GM18499 (cell line): ENCODE data around the gene GPR45.
"Not testable (repeated sequence)": the region's sequence is repeated elsewhere in the genome, so short reads cannot be mapped to it uniquely, and the experiment has no call there.

Experiments
- ATAC-seq: cut with Tn5 transposase; IDR thresholded peaks from one replicate; pipeline ENCODE4 v1.9.1; 2021; ENCODE audit warnings: moderate number of reproducible peaks; ENCODE audit not compliant: insufficient read depth, unreplicated experiment

The GPR45 gene

GRCh38 chr2:105241443-105241842, at the start of gene GPR45:
Gene GPR45 (plus strand): TSS chr2:105241743. CDS start chr2:105241859, 116 bp downstream.
- ATAC-seq, result no peak

DNA sequence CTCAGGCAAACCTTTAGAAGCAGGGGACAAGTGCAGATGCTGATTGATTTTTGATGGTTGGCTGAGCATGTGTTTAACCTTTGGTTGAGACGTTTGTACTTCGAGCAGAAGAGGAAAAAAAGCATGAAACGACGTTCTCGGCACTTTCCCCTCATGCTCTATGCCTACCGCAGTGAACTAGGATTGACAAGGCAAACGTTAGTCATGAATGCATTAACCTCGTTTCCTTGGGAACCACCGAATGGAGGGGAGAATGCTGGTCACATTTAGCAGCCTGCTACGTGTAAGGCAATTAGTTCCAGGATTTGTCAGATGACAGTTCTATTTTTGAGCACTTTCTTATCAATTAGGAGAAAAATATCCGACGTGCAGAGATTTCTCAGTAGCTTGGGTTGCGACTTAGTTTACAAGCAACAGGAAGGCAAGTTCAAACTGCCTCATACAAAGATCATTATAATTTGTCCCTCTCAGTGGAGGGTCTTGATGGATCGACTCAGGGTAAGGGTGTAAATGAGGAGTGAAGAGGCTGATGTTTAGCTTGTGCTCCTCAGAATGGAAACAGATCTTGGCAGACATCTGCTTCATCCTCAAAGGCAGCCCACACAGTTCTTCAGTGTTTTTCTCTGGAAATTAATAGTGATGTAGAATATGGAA, 47.4 kb upstream of the GPR45 start:
- no peak for ATAC-seq

GRCh38 chr2:105196651-105197050, 44.9 kb upstream of the GPR45 start:
- ATAC-seq, result no peak

- no peak for ATAC-seq
Observed at GRCh38 chr2:105215586-105216192, 25.9 kb upstream of the GPR45 start.

DNA sequence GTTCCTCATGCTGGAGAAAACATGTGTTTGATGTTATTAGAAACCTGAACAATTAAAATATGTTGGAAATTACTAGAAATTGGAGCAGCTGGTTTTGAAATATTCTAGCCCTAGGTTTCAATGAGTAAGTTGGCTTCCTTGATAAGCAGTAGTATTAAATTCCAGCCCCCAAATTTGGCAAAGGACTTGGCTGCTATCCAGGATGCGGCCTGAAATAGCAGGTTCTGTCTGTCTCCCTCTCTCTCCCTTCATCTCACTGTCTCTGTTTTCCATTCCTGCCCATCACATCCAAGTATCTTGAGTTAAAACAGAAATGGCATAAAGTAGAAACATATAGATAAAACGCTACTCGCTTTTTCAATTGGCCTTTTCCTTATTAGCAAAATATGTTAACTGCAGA, 20.9 kb upstream of the GPR45 start:
- no peak for ATAC-seq

DNA sequence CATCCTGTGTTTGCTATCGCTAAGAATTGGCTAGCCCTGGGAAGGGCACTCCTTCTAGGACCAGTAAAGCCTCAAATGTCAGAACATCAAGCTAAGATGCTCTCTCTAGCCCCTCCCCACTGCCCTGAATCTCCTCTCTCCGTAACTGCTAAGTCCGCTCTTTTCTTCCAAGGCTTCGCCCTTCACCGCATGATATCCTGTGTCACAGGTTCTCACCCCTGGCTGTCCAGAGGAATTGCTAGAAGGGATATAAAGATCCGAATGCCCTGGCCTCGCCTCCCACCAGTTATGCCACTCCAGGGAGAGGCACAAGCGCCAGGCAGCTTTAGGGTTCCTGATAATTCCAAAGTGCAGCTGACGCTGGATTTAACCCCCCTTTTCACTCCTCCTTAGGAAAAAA, 17.1 kb upstream of the GPR45 start:
- ATAC-seq, result no peak

GRCh38 chr2:105231232-105231619, 10.3 kb upstream of the GPR45 start:
- ATAC-seq, result no peak

DNA sequence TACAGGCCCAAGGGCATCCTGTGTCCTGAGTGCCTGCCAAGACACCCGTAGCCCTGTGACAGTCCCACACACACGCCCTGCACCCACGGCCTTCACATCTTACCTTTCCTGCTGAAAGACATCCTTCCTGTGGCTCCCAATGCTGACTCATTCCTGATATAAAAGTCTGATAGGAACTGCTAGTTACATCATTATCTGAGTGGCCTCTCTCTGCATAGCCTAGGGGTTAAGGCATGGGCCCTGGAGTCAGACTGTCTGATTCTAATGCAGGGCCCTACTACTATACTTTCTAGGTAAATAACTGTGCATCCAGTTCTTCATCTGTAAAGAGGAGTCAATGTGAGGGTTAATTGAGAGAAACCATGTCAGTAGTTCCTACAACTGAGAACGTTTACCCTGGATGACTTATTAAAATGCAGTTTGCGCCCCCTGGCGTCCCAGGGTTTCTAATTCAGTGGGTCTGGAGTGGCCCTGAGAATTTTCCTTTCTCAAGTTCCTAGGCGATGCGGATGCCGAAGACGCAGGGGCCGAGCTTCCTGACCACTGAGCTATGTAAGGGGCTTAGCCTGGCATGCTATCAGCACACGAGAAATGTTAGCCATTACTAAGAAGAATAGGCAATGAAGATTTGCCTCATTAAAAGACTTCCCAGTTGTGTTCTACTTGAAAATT, 6.0 kb upstream of the GPR45 start:
- ATAC-seq, result no peak

GRCh38 chr2:105236060-105236424, 5.5 kb upstream of the GPR45 start:
- no peak for ATAC-seq

DNA sequence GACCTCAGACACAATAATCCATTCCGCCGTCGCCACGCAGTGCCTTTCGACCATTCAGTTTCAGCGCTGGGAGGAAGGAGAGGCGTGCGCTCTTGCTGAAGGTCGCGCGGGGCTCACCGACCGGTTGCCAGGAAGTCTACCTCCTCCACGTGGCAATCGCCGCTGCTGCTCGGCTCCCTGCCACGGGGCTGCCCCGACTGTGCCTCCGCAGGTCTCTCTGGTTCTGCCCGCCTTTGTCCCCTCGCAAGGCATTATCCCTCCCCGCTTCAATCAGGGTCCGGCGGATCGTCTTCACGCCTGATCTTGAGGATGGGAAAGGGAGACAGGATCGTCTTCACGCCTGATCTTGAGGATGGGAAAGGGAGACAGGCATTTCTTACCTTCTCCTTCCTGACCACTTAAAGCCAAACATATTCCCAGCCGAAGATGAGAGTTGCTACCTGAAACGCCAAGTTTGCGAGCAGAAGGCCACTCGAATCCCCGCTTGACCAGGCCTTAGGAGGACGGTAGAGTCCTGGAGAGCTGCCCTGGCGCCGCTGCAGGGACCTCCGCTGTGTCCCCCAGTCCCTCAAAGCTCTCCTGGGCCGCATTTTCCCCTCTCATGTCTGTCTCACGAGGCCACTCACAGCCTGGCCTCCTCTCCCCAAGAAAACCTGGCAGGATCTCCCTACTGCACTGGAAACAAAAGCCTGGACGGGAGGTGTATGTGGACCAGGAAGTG, 4.3 kb upstream of the GPR45 start:
- ATAC-seq, result no peak

DNA sequence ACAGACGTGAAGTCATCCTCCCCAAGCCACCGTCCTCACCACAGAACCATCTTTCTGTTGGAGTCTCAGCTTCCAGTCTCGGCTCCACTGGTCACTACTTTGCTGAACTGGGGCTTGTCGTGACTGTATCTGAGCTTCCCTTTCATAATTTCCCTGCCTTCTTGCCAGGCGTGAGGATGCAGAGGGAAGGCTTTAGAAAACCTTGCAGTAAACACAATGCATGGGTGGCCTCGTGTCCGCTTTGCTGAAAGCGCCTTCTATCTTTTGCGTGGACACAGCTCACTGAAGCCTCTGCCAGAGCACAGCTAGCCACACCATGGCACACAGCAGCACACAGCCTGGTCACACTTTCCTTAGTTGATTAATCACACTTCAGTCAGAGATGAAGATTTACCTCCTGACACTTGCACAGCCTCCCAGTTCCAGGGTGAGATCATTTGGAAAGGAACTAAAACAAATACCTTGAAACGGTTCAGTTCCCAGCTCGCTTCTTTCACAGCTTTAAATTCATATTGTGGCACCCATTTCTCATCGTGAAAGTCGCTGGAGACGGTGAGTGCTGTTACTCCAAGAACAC, 2.8 kb upstream of the GPR45 start:
- ATAC-seq, result no peak

DNA sequence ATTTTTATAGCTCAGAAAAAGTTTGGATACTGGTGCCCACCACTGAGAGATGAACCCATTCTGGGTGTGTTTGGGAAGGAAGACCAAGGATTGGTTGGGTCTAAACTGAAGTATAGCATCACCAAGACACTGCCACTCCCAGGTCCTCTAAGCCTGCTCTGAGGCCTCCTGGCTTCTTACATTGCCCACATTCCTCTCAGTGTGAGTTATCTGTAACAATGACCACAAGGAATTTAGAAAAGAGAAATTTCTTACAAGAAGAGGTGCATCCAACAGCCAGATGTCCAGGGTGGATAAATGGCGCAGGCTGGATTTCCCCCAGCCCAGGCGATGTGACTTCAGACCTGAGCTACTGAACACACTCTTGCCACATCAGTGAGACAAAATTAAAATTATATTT, 1.6 kb upstream of the GPR45 start:
- ATAC-seq, result no peak

DNA sequence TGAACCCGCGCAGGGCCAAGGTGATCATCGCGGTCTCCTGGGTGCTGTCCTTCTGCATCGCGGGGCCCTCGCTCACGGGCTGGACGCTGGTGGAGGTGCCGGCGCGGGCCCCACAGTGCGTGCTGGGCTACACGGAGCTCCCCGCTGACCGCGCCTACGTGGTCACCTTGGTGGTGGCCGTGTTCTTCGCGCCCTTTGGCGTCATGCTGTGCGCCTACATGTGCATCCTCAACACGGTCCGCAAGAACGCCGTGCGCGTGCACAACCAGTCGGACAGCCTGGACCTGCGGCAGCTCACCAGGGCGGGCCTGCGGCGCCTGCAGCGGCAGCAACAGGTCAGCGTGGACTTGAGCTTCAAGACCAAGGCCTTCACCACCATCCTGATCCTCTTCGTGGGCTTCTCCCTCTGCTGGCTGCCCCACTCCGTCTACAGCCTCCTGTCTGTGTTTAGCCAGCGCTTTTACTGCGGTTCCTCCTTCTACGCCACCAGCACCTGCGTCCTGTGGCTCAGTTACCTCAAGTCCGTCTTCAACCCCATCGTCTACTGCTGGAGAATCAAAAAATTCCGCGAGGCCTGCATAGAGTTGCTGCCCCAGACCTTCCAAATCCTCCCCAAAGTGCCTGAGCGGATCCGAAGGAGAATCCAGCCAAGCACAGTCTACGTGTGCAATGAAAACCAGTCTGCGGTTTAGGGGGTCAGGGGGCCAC, 897 bp downstream of the GPR45 start:
- ATAC-seq, result no peak

- ATAC-seq, result no peak
Observed at GRCh38 chr2:105243961-105244360, 2.4 kb downstream of the GPR45 start.

DNA sequence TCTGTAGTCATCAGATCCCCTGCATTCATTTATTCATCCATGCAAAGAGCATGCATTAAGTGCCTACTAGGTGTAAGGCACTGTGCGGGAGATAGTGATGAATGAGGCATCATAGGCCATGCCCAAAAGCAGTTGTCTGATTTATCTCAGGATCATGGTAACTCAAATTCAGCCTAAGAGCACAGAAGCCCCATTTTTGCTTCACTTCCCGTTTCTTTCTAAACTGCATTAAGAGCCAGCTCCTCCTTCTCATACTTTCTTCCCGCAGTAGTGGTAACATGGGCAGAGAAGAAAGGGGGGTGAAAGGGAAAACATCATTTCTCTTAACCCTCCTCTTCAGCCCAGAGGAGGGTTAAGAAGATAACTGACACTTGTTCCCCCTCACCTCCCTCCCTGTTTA, 2.9 kb downstream of the GPR45 start:
- ATAC-seq, result no peak

DNA sequence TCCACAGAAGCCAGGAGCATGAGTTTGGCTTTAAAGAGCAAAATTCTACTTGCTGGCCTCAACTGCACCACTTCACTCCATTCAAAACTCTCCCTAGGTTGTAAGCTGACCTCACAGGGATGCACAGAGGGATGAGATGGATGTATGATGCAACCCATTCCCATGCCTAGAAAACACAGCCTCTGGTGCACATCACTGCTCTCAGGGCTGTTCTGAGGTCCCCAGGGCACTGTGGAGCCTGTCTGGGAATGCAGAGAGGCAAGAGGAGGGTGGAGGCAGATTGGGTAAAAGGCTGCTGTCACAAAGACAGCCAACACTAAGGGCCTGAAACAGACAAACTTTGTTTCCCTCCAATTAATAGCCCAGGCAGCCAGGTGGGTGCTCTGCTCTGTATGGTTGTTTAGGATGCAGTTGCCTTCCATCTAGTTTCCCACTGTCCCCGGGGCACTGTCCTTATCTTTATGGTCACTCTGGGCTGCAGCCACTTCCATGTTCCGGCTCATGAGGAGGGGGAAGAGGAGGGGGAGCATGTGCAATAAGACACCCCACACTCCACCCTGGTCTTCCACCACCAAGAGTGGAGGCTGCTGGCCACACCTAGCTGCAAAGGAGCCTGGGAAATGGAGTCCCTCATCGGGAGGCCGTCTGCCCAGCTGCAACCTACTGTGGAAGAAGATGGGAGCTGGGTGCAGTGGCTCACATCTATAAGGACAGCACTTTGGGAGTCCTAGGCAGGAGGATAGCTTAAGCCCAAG, 7.0 kb downstream of the GPR45 start:
- ATAC-seq, result no peak

GRCh38 chr2:105249181-105249580, 7.6 kb downstream of the GPR45 start:
- no peak for ATAC-seq

GRCh38 chr2:105249891-105250290, 8.3 kb downstream of the GPR45 start:
- ATAC-seq, result no peak

DNA sequence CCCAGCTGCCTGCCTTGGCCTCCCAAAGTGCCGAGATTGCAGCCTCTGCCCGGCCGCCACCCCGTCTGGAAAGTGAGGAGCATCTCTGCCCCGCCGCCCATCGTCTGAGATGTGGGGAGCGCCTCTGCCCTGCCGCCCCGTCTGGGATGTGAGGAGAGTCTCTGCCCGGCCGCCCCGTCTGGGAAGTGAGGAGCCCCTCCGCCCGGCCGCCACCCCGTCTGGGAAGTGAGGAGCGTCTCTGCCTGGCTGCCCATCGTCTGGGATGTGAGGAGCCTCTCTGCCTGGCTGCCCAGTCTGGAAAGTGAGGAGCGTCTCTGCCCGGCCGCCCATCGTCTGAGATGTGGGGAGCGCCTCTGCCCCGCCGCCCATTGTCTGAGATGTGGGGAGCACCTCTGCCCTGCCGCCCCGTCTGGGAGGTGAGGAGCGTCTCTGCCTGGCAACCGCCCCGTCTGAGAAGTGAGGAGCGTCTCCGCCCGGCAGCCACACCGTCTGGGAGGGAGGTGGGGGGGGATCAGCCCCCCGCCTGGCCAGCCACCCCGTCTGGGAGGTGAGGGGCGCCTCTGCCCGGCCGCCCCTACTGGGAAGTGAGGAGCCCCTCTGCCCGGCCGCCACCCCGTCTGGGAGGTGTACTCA, 9.6 kb downstream of the GPR45 start:
- not testable (repeated sequence) for ATAC-seq
